GM12878 (cell line): ENCODE measurements around the gene RRBP1. TPM values are rescaled to one million over a fixed set of nuclear protein-coding genes. Genes with fewer than 3 reads are reported as not detected.

Experiments used
- ATAC-seq: fragments of 200-7000 bp; cut with Tn5 transposase; 3 replicates; pipeline ENCODE4 v1.9.1; 2020; ENCODE audit warnings: mild to moderate bottlenecking, moderate library complexity
- BruUV-seq: library from RNA; stranded (reverse); fragments of 400-500 nt; replicated peaks from 2 replicates; lab custom pipeline; 2021; lab: Mats Ljungman, UMichigan
- CTCF ChIA-PET: fragments of 300-600 bp; sonication (Branson Sonifier 250); formaldehyde crosslinking; extraction: SDS; loops from one replicate; lab custom pipeline; 2021; ENCODE audit warnings: inconsistent platforms; lab: Yijun Ruan, JAX
- POLR2A ChIA-PET: fragments of 350-600 bp; formaldehyde crosslinking; extraction: SDS; loops from one replicate; lab custom pipeline; 2021; ENCODE audit warnings: inconsistent platforms; lab: Charles Lee
- RAD21 ChIA-PET: fragments of 300-600 bp; sonication (Branson Sonifier 250); formaldehyde crosslinking; loops from one replicate; lab custom pipeline; 2023; ENCODE audit warnings: antibody characterized with exemption; ENCODE audit not compliant: unreplicated experiment; lab: Charles Lee
- SMC1A ChIA-PET: fragments of 300-600 bp; sonication (Branson Sonifier 250); formaldehyde crosslinking; loops from one replicate; lab custom pipeline; 2023; ENCODE audit not compliant: unreplicated experiment, uncharacterized antibody; lab: Charles Lee
- DNase-seq: peaks from one replicate; pipeline ENCODE4 v3.0.0-alpha.2; 2011; ENCODE audit warnings: low read depth, low spot score
- FAIRE-seq: peaks from 3 replicates; lab custom pipeline; 2011; peaks lifted over from hg19 to GRCh38; lab: Jason Lieb, UNC
- H2AFZ ChIP-seq: 2 replicates; pipeline ENCODE4 v1.6.0; 2011; ENCODE audit warnings: low read depth, low read length, control low read depth; ENCODE audit not compliant: control insufficient read depth
- H3K27ac ChIP-seq: 2 replicates; pipeline ENCODE4 v1.5.1; 2011; ENCODE audit warnings: control low read depth; ENCODE audit not compliant: control insufficient read depth, insufficient read depth
- H3K27me3 ChIP-seq, 2 experiments: replicated peaks in 1 of 2; 2 replicates each; pipeline versions ENCODE4 v1.6.0 to v1.6.1; 2011; ENCODE audit warnings: low read length in 1 of 2; ENCODE audit not compliant: control insufficient read depth in 2 of 2, insufficient read depth in 2 of 2
- H3K36me3 ChIP-seq, 2 experiments: 2 replicates each; pipeline ENCODE4 v1.5.1; 2011; ENCODE audit warnings: low read length in 1 of 2; ENCODE audit not compliant: control insufficient read depth in 2 of 2, insufficient read depth in 2 of 2
- H3K4me1 ChIP-seq: 2 replicates; pipeline ENCODE4 v1.6.1; 2011; ENCODE audit warnings: mild to moderate bottlenecking, low read length, moderate library complexity, mixed read lengths; ENCODE audit not compliant: control insufficient read depth, insufficient read depth
- H3K4me2 ChIP-seq: 2 replicates; pipeline ENCODE4 v1.6.0; 2011; ENCODE audit warnings: control low read depth; ENCODE audit not compliant: control insufficient read depth, insufficient read depth
- H3K4me3 ChIP-seq: fragments of 200-600 bp; sonication (generic); 2 replicates; pipeline ENCODE4 v1.5.1; 2016
- H3K79me2 ChIP-seq: 2 replicates; pipeline ENCODE4 v1.6.0; 2011; ENCODE audit warnings: low read length; ENCODE audit not compliant: control insufficient read depth, insufficient read depth
- H3K9ac ChIP-seq: 2 replicates; pipeline ENCODE4 v1.8.0; 2011; ENCODE audit warnings: low read length, control low read depth, mixed read lengths; ENCODE audit not compliant: control insufficient read depth, insufficient read depth
- H3K9me3 ChIP-seq: replicated peaks from 3 replicates; pipeline ENCODE4 v1.5.1; 2011; ENCODE audit warnings: mild to moderate bottlenecking, low read length; ENCODE audit not compliant: control insufficient read depth, insufficient read depth
- H4K20me1 ChIP-seq: 2 replicates; pipeline ENCODE4 v1.6.0; 2011; ENCODE audit not compliant: control insufficient read depth, insufficient read depth
- ATF7 ChIP-seq: fragments of 450-650 bp; IDR thresholded peaks from 2 replicates; pipeline ENCODE4 v1.6.1; 2016; ENCODE audit warnings: low read depth, mild to moderate bottlenecking
- NFYB ChIP-seq: IDR thresholded peaks from 2 replicates; pipeline ENCODE4 v1.6.1; 2011; ENCODE audit warnings: low read depth, mild to moderate bottlenecking, low read length, improper control_type of control experiment, moderate library complexity; ENCODE audit not compliant: insufficient read depth
- PBX3 ChIP-seq: IDR thresholded peaks from 2 replicates; pipeline ENCODE4 v1.6.1; 2011; ENCODE audit warnings: mild to moderate bottlenecking, low read depth, low read length, moderate library complexity; ENCODE audit not compliant: insufficient replicate concordance
- SPI1 ChIP-seq: IDR thresholded peaks from 2 replicates; pipeline ENCODE4 v1.6.1; 2011; ENCODE audit warnings: low read depth, mild to moderate bottlenecking, low read length, moderate library complexity, borderline replicate concordance; ENCODE audit not compliant: insufficient read depth
- WGBS: methylation state at CpG from one replicate; pipeline ENCODE4 v1.1.6; 2016; ENCODE audit warnings: low lambda C conversion rate; ENCODE audit not compliant: insufficient replicate concordance, insufficient coverage; ENCODE audit errors: missing lambda C conversion rate; 5-methylcytosine and 5-hydroxymethylcytosine counted together
- in situ Hi-C: fragments of 300-500 bp; cut with MboI; formaldehyde crosslinking; loops from 9 replicates; pipeline ENCODE4 v1.14.3; 2018; ENCODE audit warnings: mixed read lengths
- intact Hi-C: fragments of 100-400 bp; cut with micrococcal nuclease; formaldehyde crosslinking; loops from one replicate; pipeline ENCODE4 v1.14.2; 2022; ENCODE audit not compliant: unreplicated experiment
- polyA plus RNA-seq, 11 experiments: library from polyadenylated mRNA; depleted of rRNA in 4 of 11; unstranded in 6 of 11; stranded (reverse) in 5 of 11; fragments of >200 nt; fragmentation: Nextera tagmentation in 4 of 11; fragmentation: Illumina TruSeq in 1 of 11; extraction: Ambion mirVana in 4 of 11; extraction: Trizol in 1 of 11; gene quantifications; 1 replicate in 1 of 11; 2 replicates in 10 of 11; pipeline versions ENCODE4 v1.2.1 to v1.2.3, GENCODE V29; 2011 to 2016; ENCODE audit warnings: inconsistent platforms in 2 of 11, missing spikeins in 2 of 11, low read depth in 1 of 11
- total RNA-seq, 4 experiments: library from RNA; depleted of rRNA in 3 of 4; stranded (reverse); fragments of >200 nt in 3 of 4; fragmentation: Illumina TruSeq in 1 of 4; extraction: Trizol in 1 of 4; gene quantifications; 2 replicates each; pipeline versions ENCODE4 v1.2.1 to v1.2.3, GENCODE V29; 2013 to 2021
- TF ChIP-seq, protein P1 (sequence below): fragments of 450-650 bp; IDR thresholded peaks from 2 replicates; pipeline ENCODE4 v1.6.1; 2017; ENCODE audit warnings: mild to moderate bottlenecking

RRBP1 gene
- total and polyA plus RNA-seq, 10 of the 15 experiments (the other 5 are each of a cell fraction or from before 2014, with no cell fraction given) = 1.2 to 57.4 (median 24.6) TPM

DNA sequence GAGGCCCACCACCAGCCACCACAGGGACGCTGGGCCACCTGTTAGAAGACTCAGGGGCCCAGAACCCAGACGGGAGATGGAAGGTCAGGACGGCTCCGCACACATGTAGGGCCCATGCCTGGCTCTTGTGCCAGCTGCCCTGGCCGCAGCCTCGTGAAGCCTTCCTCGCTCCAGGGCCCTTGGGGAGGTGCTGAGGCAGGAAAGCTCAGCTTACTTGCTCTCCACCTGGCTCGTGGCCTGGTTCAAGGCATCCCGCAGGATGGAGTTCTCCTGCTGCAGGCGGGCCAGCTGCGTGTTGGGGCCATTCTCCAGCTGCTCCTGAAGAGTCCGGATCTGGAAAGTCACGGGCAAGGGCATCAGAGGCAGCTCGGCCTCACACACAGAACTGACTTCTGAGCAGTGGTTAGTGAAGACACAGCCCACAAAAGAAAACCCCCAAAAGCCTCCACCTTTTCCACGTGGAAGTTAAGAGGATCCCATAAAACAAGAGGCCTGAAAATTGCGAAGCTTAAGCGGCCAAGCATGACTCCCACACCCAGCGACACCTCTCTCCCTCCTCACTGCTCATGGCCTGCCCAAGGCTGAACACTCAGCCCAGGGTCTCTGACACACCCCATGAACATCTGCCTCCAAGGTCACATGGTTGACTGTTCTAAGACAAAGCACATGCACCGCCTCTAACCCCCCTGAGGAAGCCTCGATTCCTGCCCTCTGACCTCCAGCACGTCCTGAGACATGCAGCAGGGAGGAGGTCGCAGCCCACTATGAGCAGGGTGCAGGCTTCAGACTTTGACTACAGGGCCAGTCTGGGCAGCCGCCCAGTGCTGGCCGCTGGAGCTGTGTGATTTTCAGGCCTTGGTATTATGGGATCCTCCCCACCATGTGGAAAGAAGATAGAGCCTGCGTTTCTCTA lies 46.5 kb downstream of the RRBP1 start (continued):
- TF ChIP-seq, protein P1, sequence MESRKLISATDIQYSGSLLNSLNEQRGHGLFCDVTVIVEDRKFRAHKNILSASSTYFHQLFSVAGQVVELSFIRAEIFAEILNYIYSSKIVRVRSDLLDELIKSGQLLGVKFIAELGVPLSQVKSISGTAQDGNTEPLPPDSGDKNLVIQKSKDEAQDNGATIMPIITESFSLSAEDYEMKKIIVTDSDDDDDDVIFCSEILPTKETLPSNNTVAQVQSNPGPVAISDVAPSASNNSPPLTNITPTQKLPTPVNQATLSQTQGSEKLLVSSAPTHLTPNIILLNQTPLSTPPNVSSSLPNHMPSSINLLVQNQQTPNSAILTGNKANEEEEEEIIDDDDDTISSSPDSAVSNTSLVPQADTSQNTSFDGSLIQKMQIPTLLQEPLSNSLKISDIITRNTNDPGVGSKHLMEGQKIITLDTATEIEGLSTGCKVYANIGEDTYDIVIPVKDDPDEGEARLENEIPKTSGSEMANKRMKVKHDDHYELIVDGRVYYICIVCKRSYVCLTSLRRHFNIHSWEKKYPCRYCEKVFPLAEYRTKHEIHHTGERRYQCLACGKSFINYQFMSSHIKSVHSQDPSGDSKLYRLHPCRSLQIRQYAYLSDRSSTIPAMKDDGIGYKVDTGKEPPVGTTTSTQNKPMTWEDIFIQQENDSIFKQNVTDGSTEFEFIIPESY = no peak
- no peak for TF ChIP-seq PBX3
- no peak for TF ChIP-seq ATF7

- H3K27ac ChIP-seq = no peak overlapping the region
- ChIA-PET SMC1A (no interaction called here), RAD21 (no interaction called here), POLR2A (no interaction called here), CTCF (no interaction called here)
- intact Hi-C loops (no loop called here), in situ Hi-C loops (no loop called here)
- no peak overlapping the region for H3K4me2 ChIP-seq
- TF ChIP-seq SPI1 (peak; percentile 59; the same call in 1 of the 2 replicates), NFYB (no peak)
- FAIRE-seq (no peak), ATAC-seq (no peak), DNase-seq (no peak)
- H3K27me3 ChIP-seq = no peaks in the 10 kb centered on the region
- H3K9ac ChIP-seq = no peak overlapping the region
- 80% methylated on average over 13 of the region's 13 CpGs for WGBS
- no TSS peak for BruUV-seq
- H4K20me1 ChIP-seq = no peaks in the 10 kb centered on the region
- no peaks in the 10 kb centered on the region for H3K79me2 ChIP-seq
- no peaks in the 10 kb centered on the region for H3K4me1 ChIP-seq
- H3K4me3 ChIP-seq = no peak overlapping the region
- H3K36me3 ChIP-seq = peaks cover 18 to 22% of the 10 kb centered on the region in 2 experiments
- no peaks in the 10 kb centered on the region for H3K9me3 ChIP-seq
- H2AFZ ChIP-seq = no peak overlapping the region
These were observed 47.2 kb downstream of the RRBP1 start for GRCh38 chr20:17634661-17635331.
